GM12891 (cell line): ENCODE results near the gene N4BP2.

Experiments
- PAX5 ChIP-seq: IDR thresholded peaks from 2 replicates; pipeline ENCODE4 v1.6.1; 2011; ENCODE audit warnings: low read length, moderate library complexity, mild to moderate bottlenecking; ENCODE audit not compliant: insufficient read depth, severe bottlenecking
- POLR2A ChIP-seq: IDR thresholded peaks from 2 replicates; pipeline ENCODE4 v1.6.1; 2011; ENCODE audit warnings: low read depth, low read length, control low read depth
- POLR2AphosphoS5 ChIP-seq: IDR thresholded peaks from 2 replicates; pipeline ENCODE4 v1.6.1; 2011; ENCODE audit warnings: low read depth, low read length, control low read depth
- POU2F2 ChIP-seq: IDR thresholded peaks from 2 replicates; pipeline ENCODE4 v1.6.1; 2011; ENCODE audit warnings: low read depth, mild to moderate bottlenecking, control low read depth, low read length, moderate library complexity
- SPI1 ChIP-seq: IDR thresholded peaks from 2 replicates; pipeline ENCODE4 v1.6.1; 2011; ENCODE audit warnings: low read depth, low read length, control low read depth
- TAF1 ChIP-seq: IDR thresholded peaks from 2 replicates; pipeline ENCODE4 v1.6.1; 2011; ENCODE audit warnings: low read depth, low read length, control low read depth

DNA sequence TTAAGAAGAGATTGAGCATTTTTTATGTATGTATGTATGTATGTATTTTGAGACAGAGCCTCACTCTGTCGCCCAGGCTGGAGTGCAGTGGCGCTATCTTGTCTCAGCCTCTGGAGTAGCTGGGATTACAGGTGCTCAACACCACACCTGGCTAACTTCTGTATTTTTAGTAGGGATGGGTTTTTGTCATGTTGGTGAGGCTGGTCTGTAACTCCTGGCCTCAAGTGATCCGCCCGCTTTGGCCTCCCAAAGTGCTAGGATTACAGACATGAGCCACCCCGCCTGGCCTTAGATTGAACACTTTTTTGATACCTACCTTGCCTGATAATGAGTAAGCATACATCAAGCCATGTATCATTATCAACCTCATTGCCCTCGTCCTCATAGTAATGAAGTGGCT lies 2.7 kb downstream of the N4BP2 start:
- TF ChIP-seq POLR2AphosphoS5 (no peak), POLR2A (no peak), TAF1 (no peak), PAX5 (no peak), SPI1 (no peak), POU2F2 (no peak)
